HCT116 (cell line): Measurements from ENCODE around the gene KHDC1L.

Experiments
- EZH2 ChIP-seq: fragments of 200-600 bp; sonication (generic); IDR thresholded peaks from 2 replicates; pipeline ENCODE4 v1.6.1; 2017; ENCODE audit warnings: antibody characterized with exemption, mixed run types
- POLR2A ChIP-seq: IDR thresholded peaks from 2 replicates; pipeline ENCODE4 v1.7.0; 2011; ENCODE audit warnings: borderline replicate concordance; ENCODE audit not compliant: insufficient read depth, insufficient read length; ENCODE audit errors: extremely low read depth
- POLR2AphosphoS5 ChIP-seq: IDR thresholded peaks from 2 replicates; pipeline ENCODE4 v1.6.1; 2011; ENCODE audit warnings: mild to moderate bottlenecking, low read depth, low read length, moderate library complexity
- RAD21 ChIP-seq: IDR thresholded peaks from 2 replicates; pipeline ENCODE4 v1.6.1; 2012; ENCODE audit warnings: low read depth, mild to moderate bottlenecking
- SP1 ChIP-seq: IDR thresholded peaks from 2 replicates; pipeline ENCODE4 v1.6.1; 2012; ENCODE audit warnings: low read depth
- TF ChIP-seq, protein P1 (sequence below): IDR thresholded peaks from 2 replicates; pipeline ENCODE4 v1.6.1; 2012; ENCODE audit warnings: low read depth

DNA sequence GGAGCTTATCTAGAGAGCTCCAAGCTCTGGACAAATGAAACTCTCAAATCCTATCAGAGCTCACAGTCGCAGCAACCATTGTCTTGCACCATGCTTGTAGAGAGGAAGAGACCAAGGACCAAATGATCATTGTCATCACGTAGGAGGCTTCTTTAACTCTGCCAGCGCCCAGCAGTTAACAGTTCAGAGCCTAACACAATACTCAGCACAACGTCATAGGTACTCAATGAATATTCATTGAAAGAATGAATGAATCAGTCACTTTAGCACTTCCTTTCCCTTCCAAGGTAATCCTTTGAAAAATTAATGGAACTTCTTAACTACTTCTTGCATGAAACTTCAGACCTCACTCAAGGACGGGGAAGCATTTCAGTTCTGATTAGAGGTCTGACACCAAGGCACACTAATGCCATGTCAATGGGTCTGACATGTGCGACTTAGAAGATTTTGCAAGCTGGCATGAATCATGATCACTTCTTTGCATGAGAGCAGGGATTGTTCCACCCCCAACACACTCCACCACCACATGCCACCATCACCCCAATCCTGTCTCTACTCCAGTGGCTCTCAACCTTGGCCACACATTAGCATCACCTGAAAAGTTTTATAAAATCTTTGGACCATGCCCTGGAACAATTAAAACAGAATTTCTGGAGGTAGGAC is 45.1 kb downstream of the KHDC1L start:
- TF ChIP-seq POLR2A, result no peak
- TF ChIP-seq, protein P1, sequence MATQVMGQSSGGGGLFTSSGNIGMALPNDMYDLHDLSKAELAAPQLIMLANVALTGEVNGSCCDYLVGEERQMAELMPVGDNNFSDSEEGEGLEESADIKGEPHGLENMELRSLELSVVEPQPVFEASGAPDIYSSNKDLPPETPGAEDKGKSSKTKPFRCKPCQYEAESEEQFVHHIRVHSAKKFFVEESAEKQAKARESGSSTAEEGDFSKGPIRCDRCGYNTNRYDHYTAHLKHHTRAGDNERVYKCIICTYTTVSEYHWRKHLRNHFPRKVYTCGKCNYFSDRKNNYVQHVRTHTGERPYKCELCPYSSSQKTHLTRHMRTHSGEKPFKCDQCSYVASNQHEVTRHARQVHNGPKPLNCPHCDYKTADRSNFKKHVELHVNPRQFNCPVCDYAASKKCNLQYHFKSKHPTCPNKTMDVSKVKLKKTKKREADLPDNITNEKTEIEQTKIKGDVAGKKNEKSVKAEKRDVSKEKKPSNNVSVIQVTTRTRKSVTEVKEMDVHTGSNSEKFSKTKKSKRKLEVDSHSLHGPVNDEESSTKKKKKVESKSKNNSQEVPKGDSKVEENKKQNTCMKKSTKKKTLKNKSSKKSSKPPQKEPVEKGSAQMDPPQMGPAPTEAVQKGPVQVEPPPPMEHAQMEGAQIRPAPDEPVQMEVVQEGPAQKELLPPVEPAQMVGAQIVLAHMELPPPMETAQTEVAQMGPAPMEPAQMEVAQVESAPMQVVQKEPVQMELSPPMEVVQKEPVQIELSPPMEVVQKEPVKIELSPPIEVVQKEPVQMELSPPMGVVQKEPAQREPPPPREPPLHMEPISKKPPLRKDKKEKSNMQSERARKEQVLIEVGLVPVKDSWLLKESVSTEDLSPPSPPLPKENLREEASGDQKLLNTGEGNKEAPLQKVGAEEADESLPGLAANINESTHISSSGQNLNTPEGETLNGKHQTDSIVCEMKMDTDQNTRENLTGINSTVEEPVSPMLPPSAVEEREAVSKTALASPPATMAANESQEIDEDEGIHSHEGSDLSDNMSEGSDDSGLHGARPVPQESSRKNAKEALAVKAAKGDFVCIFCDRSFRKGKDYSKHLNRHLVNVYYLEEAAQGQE, result no peak
- TF ChIP-seq EZH2, result no peak
- no peak for TF ChIP-seq POLR2AphosphoS5
- no peak for TF ChIP-seq SP1
- no peak for TF ChIP-seq RAD21
